H1 (cell line): Measurements from ENCODE around the gene CD248. TPM values are rescaled to one million over a fixed set of nuclear protein-coding genes. Genes with fewer than 3 reads are reported as not detected.

ENCODE experiments used
- CBX5 ChIP-seq: fragments of 300-800, 300-1000 bp; sonication (generic); IDR thresholded peaks from 2 replicates; pipeline ENCODE4 v1.7.1; 2016; ENCODE audit warnings: antibody characterized with exemption, low read length, low read depth
- CEBPB ChIP-seq: IDR thresholded peaks from 2 replicates; pipeline ENCODE4 v1.6.1; 2012; ENCODE audit warnings: low read depth, low read length
- MAFK ChIP-seq: IDR thresholded peaks from 2 replicates; pipeline ENCODE4 v1.6.1; 2012; ENCODE audit warnings: low read depth, mild to moderate bottlenecking, improper control_type of control experiment, low read length
- SP1 ChIP-seq: IDR thresholded peaks from 2 replicates; pipeline ENCODE4 v1.6.1; 2011; ENCODE audit warnings: low read depth, low read length
- TAF7 ChIP-seq: optimal IDR thresholded peaks from 2 replicates; pipeline ENCODE3; 2011; ENCODE audit warnings: low read depth, mild to moderate bottlenecking, inconsistent platforms, low read length, moderate library complexity, borderline replicate concordance
- TEAD4 ChIP-seq: IDR thresholded peaks from 2 replicates; pipeline ENCODE4 v1.6.1; 2012; ENCODE audit warnings: low read depth, low read length, inconsistent platforms, mixed read lengths
- polyA plus RNA-seq, 7 experiments: library from polyadenylated mRNA; depleted of rRNA in 3 of 7; stranded (reverse) in 5 of 7; unstranded in 2 of 7; fragments of >200 nt in 5 of 7; fragments of 200-250 nt in 2 of 7; gene quantifications; 1 replicate in 5 of 7; 2 replicates in 1 of 7; 4 replicates in 1 of 7; pipeline versions ENCODE4 v1.2.1 to v1.2.3, GENCODE V29; 2011 to 2013; ENCODE audit warnings: missing spikeins in 2 of 7, mixed read lengths in 2 of 7
- total RNA-seq: library from RNA; stranded (reverse); fragmentation: NEBNext Ultra II Directional; extraction: Animal tissue kit (Norgen Biotek cat#: 25700); gene quantifications from 2 replicates; pipeline ENCODE4 v1.2.1, GENCODE V29; 2021
- TF ChIP-seq, protein P1 (sequence below): fragments of 300-600 bp; sonication (generic); IDR thresholded peaks from 2 replicates; pipeline ENCODE4 v1.7.1; 2012; ENCODE audit warnings: low read length, moderate library complexity, mild to moderate bottlenecking, inconsistent platforms; ENCODE audit not compliant: insufficient replicate concordance
- TF ChIP-seq, protein P2 (sequence below): IDR thresholded peaks from 2 replicates; pipeline ENCODE4 v1.6.1; 2012; ENCODE audit warnings: low read length, inconsistent platforms

The CD248 gene
- total and polyA plus RNA-seq, 2 of the 8 experiments (the other 6 are each of a cell fraction or from before 2014, with no cell fraction given), result 2.7 to 3.9 TPM

DNA sequence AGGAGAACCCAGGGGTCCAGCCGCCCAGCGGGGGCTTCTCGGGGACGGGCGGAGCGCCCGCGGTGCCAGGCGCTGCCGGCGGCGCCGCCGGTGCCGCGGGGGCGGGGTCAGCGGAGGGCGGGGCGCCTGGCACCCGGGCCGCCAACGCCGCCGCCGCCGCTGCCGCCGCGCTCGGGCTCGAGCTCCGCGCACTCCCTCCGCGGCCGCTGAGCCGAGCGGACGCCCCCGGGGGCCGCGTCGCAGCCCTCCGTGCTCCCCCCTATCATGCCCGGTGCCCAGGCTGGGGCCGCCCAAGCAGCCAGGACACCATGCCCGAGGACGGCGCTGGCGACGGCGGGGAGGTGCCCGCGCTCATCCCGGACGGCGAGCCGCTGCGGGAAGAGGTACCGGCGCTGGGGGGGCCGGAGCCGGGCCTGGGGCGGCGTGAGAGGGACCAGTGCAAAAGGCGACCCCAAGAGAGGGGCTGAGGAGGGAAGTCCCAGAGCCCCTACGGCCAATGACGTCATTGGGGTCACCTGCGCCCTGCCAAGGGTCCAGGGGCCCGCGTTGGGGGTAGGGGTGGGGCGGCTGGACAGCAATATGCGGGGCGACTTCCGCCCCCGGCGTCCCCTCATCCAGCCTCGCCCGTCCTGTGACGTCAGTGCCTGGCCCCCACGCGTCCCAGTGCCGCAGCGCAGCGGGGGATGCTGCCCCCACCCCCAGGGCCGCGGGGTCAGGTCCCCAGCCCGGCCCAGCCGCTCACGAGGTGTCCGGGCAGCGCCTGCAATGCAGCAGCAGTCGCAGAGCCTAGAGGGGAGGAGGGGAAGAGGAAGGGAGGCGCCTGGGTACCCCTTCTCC, 24.9 kb downstream of the CD248 start, which contains the start of gene TMEM151A (continued):
- TF ChIP-seq, protein P1, sequence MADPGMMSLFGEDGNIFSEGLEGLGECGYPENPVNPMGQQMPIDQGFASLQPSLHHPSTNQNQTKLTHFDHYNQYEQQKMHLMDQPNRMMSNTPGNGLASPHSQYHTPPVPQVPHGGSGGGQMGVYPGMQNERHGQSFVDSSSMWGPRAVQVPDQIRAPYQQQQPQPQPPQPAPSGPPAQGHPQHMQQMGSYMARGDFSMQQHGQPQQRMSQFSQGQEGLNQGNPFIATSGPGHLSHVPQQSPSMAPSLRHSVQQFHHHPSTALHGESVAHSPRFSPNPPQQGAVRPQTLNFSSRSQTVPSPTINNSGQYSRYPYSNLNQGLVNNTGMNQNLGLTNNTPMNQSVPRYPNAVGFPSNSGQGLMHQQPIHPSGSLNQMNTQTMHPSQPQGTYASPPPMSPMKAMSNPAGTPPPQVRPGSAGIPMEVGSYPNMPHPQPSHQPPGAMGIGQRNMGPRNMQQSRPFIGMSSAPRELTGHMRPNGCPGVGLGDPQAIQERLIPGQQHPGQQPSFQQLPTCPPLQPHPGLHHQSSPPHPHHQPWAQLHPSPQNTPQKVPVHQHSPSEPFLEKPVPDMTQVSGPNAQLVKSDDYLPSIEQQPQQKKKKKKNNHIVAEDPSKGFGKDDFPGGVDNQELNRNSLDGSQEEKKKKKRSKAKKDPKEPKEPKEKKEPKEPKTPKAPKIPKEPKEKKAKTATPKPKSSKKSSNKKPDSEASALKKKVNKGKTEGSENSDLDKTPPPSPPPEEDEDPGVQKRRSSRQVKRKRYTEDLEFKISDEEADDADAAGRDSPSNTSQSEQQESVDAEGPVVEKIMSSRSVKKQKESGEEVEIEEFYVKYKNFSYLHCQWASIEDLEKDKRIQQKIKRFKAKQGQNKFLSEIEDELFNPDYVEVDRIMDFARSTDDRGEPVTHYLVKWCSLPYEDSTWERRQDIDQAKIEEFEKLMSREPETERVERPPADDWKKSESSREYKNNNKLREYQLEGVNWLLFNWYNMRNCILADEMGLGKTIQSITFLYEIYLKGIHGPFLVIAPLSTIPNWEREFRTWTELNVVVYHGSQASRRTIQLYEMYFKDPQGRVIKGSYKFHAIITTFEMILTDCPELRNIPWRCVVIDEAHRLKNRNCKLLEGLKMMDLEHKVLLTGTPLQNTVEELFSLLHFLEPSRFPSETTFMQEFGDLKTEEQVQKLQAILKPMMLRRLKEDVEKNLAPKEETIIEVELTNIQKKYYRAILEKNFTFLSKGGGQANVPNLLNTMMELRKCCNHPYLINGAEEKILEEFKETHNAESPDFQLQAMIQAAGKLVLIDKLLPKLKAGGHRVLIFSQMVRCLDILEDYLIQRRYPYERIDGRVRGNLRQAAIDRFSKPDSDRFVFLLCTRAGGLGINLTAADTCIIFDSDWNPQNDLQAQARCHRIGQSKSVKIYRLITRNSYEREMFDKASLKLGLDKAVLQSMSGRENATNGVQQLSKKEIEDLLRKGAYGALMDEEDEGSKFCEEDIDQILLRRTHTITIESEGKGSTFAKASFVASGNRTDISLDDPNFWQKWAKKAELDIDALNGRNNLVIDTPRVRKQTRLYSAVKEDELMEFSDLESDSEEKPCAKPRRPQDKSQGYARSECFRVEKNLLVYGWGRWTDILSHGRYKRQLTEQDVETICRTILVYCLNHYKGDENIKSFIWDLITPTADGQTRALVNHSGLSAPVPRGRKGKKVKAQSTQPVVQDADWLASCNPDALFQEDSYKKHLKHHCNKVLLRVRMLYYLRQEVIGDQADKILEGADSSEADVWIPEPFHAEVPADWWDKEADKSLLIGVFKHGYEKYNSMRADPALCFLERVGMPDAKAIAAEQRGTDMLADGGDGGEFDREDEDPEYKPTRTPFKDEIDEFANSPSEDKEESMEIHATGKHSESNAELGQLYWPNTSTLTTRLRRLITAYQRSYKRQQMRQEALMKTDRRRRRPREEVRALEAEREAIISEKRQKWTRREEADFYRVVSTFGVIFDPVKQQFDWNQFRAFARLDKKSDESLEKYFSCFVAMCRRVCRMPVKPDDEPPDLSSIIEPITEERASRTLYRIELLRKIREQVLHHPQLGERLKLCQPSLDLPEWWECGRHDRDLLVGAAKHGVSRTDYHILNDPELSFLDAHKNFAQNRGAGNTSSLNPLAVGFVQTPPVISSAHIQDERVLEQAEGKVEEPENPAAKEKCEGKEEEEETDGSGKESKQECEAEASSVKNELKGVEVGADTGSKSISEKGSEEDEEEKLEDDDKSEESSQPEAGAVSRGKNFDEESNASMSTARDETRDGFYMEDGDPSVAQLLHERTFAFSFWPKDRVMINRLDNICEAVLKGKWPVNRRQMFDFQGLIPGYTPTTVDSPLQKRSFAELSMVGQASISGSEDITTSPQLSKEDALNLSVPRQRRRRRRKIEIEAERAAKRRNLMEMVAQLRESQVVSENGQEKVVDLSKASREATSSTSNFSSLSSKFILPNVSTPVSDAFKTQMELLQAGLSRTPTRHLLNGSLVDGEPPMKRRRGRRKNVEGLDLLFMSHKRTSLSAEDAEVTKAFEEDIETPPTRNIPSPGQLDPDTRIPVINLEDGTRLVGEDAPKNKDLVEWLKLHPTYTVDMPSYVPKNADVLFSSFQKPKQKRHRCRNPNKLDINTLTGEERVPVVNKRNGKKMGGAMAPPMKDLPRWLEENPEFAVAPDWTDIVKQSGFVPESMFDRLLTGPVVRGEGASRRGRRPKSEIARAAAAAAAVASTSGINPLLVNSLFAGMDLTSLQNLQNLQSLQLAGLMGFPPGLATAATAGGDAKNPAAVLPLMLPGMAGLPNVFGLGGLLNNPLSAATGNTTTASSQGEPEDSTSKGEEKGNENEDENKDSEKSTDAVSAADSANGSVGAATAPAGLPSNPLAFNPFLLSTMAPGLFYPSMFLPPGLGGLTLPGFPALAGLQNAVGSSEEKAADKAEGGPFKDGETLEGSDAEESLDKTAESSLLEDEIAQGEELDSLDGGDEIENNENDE, result no peak
- TF ChIP-seq MAFK (no peak), CBX5 (no peak), SP1 (no peak), TAF7 (no peak), TEAD4 (no peak), CEBPB (no peak)
- TF ChIP-seq, protein P2, sequence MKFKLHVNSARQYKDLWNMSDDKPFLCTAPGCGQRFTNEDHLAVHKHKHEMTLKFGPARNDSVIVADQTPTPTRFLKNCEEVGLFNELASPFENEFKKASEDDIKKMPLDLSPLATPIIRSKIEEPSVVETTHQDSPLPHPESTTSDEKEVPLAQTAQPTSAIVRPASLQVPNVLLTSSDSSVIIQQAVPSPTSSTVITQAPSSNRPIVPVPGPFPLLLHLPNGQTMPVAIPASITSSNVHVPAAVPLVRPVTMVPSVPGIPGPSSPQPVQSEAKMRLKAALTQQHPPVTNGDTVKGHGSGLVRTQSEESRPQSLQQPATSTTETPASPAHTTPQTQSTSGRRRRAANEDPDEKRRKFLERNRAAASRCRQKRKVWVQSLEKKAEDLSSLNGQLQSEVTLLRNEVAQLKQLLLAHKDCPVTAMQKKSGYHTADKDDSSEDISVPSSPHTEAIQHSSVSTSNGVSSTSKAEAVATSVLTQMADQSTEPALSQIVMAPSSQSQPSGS, result no peak
